Epithelial cell of esophagus (primary cell): ENCODE measurements around the gene ACSM2A.
"Not testable (repeated sequence)": the region's sequence is repeated elsewhere in the genome, so short reads cannot be mapped to it uniquely, and the experiment has no call there.

ENCODE experiments used
- DNase-seq: peaks from one replicate; pipeline ENCODE4 v3.0.0; 2010; ENCODE audit warnings: low read depth
- H3K4me3 ChIP-seq: 2 replicates; pipeline ENCODE4 v1.5.1; 2011; ENCODE audit warnings: mild to moderate bottlenecking, low read length, control low read depth
- CTCF ChIP-seq: IDR thresholded peaks from 2 replicates; pipeline ENCODE4 v1.5.1; 2011; ENCODE audit warnings: low read depth, mild to moderate bottlenecking, low read length, control low read depth, inconsistent platforms; ENCODE audit not compliant: insufficient read depth; ENCODE audit errors: missing control alignments

ACSM2A gene

GRCh38 chr16:20451364-20451763 is at the start of gene ACSM2A:
Gene ACSM2A, plus strand, starts transcription at chr16:20451521. Its CDS starts 8,594 bp downstream, at chr16:20460115.
- H3K4me3 ChIP-seq, DNase-seq: not testable (repeated sequence)

DNA sequence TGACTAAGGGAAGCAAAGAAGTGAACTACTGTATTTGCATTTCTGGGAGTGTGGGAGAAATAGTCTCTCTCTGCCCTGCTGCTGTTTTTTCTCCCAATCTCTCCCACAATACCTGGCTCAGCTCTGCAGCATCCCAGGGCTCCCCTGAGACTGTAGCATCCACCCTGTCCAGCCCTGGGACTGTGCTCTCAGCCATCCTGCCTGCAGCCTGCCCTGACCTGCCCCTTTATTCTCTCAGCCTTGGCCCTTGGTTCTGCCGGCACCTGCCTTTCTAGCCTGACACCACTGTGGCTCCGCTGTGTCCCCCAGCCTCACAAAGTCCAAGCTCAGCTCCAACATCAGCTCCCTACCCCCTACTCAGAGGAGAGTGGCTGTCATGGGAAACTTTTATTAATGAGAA is 48.7 kb upstream of the ACSM2A start:
- no peak for TF ChIP-seq CTCF
- DNase-seq: no peak
- H3K4me3 ChIP-seq: no peak overlapping the region

- no peak for DNase-seq
- no peak for TF ChIP-seq CTCF
- H3K4me3 ChIP-seq: no peak within 1 kb of the TSS
Observed at GRCh38 chr16:20404637-20405036, 46.7 kb upstream of the ACSM2A start, which contains the start of gene PDILT. Gene PDILT, minus strand, starts transcription at chr16:20404737. Its CDS starts 5,437 bp downstream, at chr16:20399300.

DNA sequence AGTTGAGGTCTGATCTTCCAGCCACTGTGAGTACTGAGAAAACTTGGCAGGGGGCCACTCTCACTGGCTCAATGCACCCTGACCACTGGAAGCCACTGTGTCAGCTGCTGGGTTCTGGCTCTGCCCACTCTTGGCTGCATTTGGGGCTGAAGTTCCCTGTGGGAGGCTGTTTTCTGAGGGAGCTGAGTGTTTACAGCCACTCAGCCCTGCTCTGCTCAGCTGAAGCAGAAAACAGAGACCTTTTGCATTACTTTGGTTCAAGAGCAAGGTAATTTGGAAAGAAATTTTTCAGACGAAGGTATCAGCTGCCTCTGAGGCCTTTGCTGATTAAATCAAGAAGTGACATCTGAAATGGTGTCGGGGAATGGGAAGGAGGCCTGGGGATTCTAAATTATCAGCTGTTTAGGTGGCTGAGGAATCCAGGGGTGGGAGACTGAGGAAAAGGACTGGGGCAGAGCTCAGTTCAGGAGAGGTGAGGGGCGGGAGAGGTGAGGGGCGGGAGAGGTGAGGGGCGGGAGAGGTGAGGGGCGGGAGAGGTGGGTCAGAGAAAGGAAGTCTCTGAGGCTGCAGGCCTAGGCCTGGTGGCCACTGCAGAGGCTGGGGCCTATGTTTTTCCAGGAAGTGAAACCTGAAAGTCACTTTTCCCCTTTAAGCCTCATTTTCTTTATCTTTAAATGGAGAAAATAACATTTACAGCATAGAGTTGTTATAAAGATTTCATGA is 41.8 kb upstream of the ACSM2A start, which contains the start of gene ACSM5:
TSS of gene ACSM5 (plus strand) at position 137 of the 723 bp plus-strand sequence. CDS start 1,951 bp downstream, outside the sequence.
- H3K4me3 ChIP-seq: no peak within 1 kb of the TSS
- no peak for DNase-seq
- no peak for TF ChIP-seq CTCF

DNA sequence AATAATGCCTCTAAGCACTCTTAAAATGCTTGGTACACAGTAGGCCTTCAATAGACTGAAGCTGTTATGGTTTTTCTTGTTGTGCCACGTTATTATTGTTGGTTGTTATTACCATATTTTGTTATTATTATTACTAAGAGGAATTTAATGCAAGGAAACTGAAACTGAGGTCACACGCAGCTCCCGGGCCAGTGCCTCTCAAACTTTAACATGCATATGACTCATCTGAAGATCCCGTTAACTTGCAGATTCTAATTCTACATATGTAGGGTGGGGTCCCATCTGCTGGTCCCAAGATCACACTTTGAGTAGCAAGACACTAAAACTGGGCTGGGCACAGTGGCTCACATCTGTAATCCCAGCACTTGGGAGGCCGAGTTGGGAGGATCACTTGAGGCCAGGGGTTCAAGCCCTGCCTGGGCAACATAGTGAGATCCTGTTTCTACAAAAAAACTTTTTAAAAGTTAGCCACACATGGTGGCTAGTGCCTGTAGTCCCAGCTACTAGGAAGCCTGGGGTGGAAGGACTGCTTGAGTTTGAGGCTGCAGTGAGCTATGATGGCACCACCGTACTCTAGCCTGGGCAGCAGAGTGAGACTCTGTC is 41.1 kb upstream of the ACSM2A start:
- TF ChIP-seq CTCF: no peak
- no peak overlapping the region for H3K4me3 ChIP-seq
- DNase-seq: no peak

GRCh38 chr16:20411055-20411454 is 40.3 kb upstream of the ACSM2A start:
- no peak for DNase-seq
- H3K4me3 ChIP-seq: no peak overlapping the region
- no peak for TF ChIP-seq CTCF

DNA sequence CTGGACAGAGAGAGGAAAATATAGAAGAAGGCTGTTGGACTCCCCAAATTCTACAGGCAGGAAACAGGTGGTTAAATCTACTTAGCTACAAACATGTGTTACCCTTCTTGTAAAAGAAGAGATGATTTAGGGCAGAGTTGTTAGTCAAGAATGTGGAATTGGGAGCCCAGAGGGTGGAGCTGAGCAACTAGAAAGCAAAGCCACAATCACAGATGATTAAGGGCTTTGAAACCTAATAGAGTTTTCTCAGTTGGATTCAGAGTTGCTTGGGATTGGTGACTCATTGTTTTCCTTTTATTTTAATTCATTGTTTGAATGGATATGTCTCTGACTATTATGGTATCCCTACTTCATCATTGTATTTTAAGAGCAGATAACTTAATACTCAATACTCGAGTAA is 35.8 kb upstream of the ACSM2A start:
- no peak overlapping the region for H3K4me3 ChIP-seq
- TF ChIP-seq CTCF: no peak
- DNase-seq: peak; percentile 2

DNA sequence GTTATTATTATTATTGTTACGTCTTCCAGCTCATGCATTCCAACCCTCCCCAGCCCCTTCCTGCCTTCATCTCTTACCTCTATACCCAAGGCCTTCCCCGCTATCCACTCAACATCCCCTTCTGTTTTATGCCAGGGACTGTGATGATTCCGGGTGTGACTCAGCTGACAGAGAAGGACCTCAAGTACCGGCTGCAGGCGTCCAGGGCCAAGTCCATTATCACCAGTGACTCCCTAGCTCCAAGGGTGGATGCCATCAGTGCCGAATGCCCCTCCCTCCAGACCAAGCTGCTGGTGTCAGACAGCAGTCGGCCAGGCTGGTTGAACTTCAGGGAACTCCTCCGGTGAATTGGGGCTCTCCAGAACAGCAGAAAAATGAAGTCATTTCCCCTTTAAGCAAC is 32.2 kb upstream of the ACSM2A start:
- DNase-seq, H3K4me3 ChIP-seq: not testable (repeated sequence)

DNA sequence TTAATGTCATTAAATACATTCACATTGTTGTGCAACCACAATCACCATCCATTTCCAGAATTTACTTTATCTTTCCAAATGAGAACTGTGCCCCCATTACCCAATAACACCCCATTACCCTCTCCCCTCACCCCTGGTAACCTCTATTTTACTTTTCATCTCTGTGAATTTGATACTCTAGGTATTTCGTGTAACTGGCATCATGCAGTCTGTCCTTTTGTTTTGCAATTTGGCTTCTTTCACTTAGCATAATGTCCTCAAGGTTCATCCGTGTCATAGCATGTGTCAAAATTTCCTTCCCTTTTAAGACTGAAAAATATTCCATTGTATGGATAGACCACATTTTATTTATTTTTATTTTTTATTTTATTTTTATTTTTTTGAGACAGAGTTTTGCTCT is 29.6 kb upstream of the ACSM2A start:
- not testable (repeated sequence) for H3K4me3 ChIP-seq, DNase-seq

DNA sequence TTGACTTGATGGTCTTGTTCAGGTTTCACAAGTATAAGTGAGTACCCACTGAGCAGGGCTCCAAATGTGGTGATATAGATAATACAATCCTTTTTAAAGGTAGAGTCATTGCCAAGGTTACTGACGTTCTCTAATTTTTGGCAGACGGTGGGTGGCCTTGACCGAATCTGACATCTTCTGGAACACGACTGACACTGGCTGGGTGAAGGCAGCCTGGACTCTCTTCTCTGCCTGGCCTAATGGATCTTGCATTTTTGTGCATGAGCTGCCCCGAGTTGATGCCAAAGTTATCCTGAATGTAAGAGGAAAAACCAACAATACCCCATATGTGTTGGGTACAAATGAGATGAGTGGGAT is 27.6 kb upstream of the ACSM2A start:
- DNase-seq: not testable (repeated sequence)

More for the DNA sequence above, 27.6 kb upstream of the ACSM2A start:
- H3K4me3 ChIP-seq: not testable (repeated sequence)
